A673 (cell line): ENCODE measurements around the gene SLC38A4. TPM values are rescaled to one million over a fixed set of nuclear protein-coding genes. Genes with fewer than 3 reads are reported as not detected.

Experiments
- BruUV-seq: library from RNA; stranded (reverse); fragments of 400-500 nt; replicated peaks from 2 replicates; lab custom pipeline; 2021; lab: Mats Ljungman, UMichigan
- CTCF ChIA-PET: fragments of 300-600 bp; sonication (Branson Sonifier 250); formaldehyde crosslinking; loops from one replicate; lab custom pipeline; 2022; ENCODE audit warnings: antibody characterized with exemption; lab: Charles Lee
- POLR2A ChIA-PET: fragments of 300-600 bp; sonication (Branson Sonifier 250); formaldehyde crosslinking; loops from one replicate; lab custom pipeline; 2022; ENCODE audit warnings: antibody characterized with exemption; ENCODE audit not compliant: low non-redundant PET; lab: Charles Lee
- DNase-seq: peaks from one replicate; pipeline ENCODE4 v3.0.0-alpha.2; 2015; ENCODE audit warnings: low spot score
- H3K27ac ChIP-seq: fragments of 200-600 bp; sonication (generic); 2 replicates; pipeline ENCODE4 v1.5.1; 2016; ENCODE audit warnings: mixed run types, low read depth, mild to moderate bottlenecking, mixed read lengths, antibody characterized with exemption, low read length; ENCODE audit not compliant: poor library complexity, severe bottlenecking
- H3K27me3 ChIP-seq: fragments of 200-600 bp; sonication (generic); replicated peaks from 2 replicates; pipeline ENCODE4 v1.6.1; 2017; ENCODE audit warnings: mixed run types, low read depth, mild to moderate bottlenecking, mixed read lengths, antibody characterized with exemption, low read length; ENCODE audit not compliant: insufficient read depth, poor library complexity
- H3K36me3 ChIP-seq: fragments of 200-600 bp; sonication (generic); 2 replicates; pipeline ENCODE4 v1.6.1; 2016; ENCODE audit warnings: mixed run types, mild to moderate bottlenecking, mixed read lengths, antibody characterized with exemption, low read length; ENCODE audit not compliant: insufficient read depth, poor library complexity, severe bottlenecking
- H3K4me1 ChIP-seq: fragments of 200-600 bp; sonication (generic); 2 replicates; pipeline ENCODE4 v1.6.1; 2017; ENCODE audit warnings: mixed run types, mild to moderate bottlenecking, mixed read lengths, antibody characterized with exemption, low read length; ENCODE audit not compliant: insufficient read depth, poor library complexity, severe bottlenecking
- H3K4me3 ChIP-seq: fragments of 200-600 bp; sonication (generic); 2 replicates; pipeline ENCODE4 v1.5.1; 2016; ENCODE audit warnings: low read depth, mixed run types, mild to moderate bottlenecking, mixed read lengths, low read length; ENCODE audit not compliant: poor library complexity, severe bottlenecking
- H3K9me3 ChIP-seq: fragments of 200-600 bp; sonication (generic); 2 replicates; pipeline ENCODE4 v1.6.1; 2016; ENCODE audit warnings: mixed run types, low read depth, mild to moderate bottlenecking, mixed read lengths, antibody characterized with exemption, low read length; ENCODE audit not compliant: poor library complexity, severe bottlenecking
- CTCF ChIP-seq: fragments of 300-800, 200-600 bp; sonication (generic); conservative IDR thresholded peaks from 2 replicates; pipeline ENCODE4 v1.5.1; 2017; ENCODE audit warnings: low read depth, mild to moderate bottlenecking, antibody characterized with exemption, low read length, moderate library complexity, mixed read lengths
- EZH2 ChIP-seq: fragments of 200-600 bp; sonication (generic); IDR thresholded peaks from 2 replicates; pipeline ENCODE4 v1.6.1; 2017; ENCODE audit warnings: borderline replicate concordance, low read depth, mild to moderate bottlenecking, mixed read lengths, antibody characterized with exemption, low read length; ENCODE audit not compliant: poor library complexity, severe bottlenecking
- intact Hi-C: fragments of 100-400 bp; cut with micrococcal nuclease; formaldehyde crosslinking; loops from one replicate; pipeline ENCODE4 v1.10.0; 2022; ENCODE audit not compliant: unreplicated experiment
- total RNA-seq: library from RNA; stranded (reverse); gene quantifications from 2 replicates; pipeline ENCODE4 v1.2.3, GENCODE V29; 2021

Gene SLC38A4
- total RNA-seq, 1 experiment from 2014 or later, result 0.58 TPM

GRCh38 chr12:46847001-46847400 lies 21.2 kb upstream of the SLC38A4 start:
- no peak for TF ChIP-seq EZH2
- TF ChIP-seq CTCF, result no peak
- Histone ChIP-seq H3K27ac (no peak overlapping the region), H3K27me3 (no peaks in the 10 kb centered on the region), H3K4me1 (no peaks in the 10 kb centered on the region), H3K9me3 (no peaks in the 10 kb centered on the region), H3K4me3 (no peak overlapping the region), H3K36me3 (no peaks in the 10 kb centered on the region)
- no TSS peak for BruUV-seq
- POLR2A ChIA-PET, result no interaction called here
- CTCF ChIA-PET, result no interaction called here
- intact Hi-C loops, result no loop called here
- DNase-seq, result no peak

- intact Hi-C loops, result no loop called here
- no peak for DNase-seq
- BruUV-seq, result no TSS peak
- no peaks in the 10 kb centered on the region for H3K9me3 ChIP-seq
- H3K27me3 ChIP-seq, result no peaks in the 10 kb centered on the region
- H3K4me1 ChIP-seq, result no peaks in the 10 kb centered on the region
- POLR2A ChIA-PET, result no interaction called here
- H3K4me3 ChIP-seq, result no peak overlapping the region
- CTCF ChIA-PET, result no interaction called here
- TF ChIP-seq CTCF, result no peak
- TF ChIP-seq EZH2, result no peak
- H3K36me3 ChIP-seq, result no peaks in the 10 kb centered on the region
- no peak overlapping the region for H3K27ac ChIP-seq
Measured at GRCh38 chr12:46843811-46844210, 18.0 kb upstream of the SLC38A4 start.

- Histone ChIP-seq H3K27ac (no peak overlapping the region), H3K36me3 (no peaks in the 10 kb centered on the region), H3K4me3 (no peak overlapping the region), H3K27me3 (no peaks in the 10 kb centered on the region), H3K4me1 (no peaks in the 10 kb centered on the region), H3K9me3 (no peaks in the 10 kb centered on the region)
- TF ChIP-seq EZH2 (no peak), CTCF (no peak)
- BruUV-seq, result no TSS peak
- ChIA-PET POLR2A (no interaction called here), CTCF (no interaction called here)
- DNase-seq, result no peak
- intact Hi-C loops, result no loop called here
Measured at GRCh38 chr12:46841891-46842290, 16.1 kb upstream of the SLC38A4 start.
